Left lung (tissue), 10 donors: ENCODE results near the gene PLA2G2E. TPM values are rescaled to one million over a fixed set of nuclear protein-coding genes. Genes with fewer than 3 reads are reported as not detected.

ENCODE experiments used
- ATAC-seq: fragments of 200-7000 bp; cut with Tn5 transposase; one replicate; pipeline ENCODE4 v1.9.1; 2020; ENCODE audit warnings: moderate library complexity
- DNase-seq, 4 donors: peaks; one replicate each; pipeline ENCODE4 v3.0.0-alpha.2; 2013 to 2020
- H3K27ac ChIP-seq, 2 donors: fragments of 200-600 bp; sonication (generic) in 1 of 2; one replicate each; pipeline versions ENCODE4 v1.5.0 to v1.8.0; 2020 to 2021
- H3K27me3 ChIP-seq, 2 donors: fragments of 200-600 bp; sonication (generic) in 1 of 2; one replicate each; pipeline versions ENCODE4 v1.5.0 to v1.8.0; 2020 to 2021
- H3K36me3 ChIP-seq, 2 donors: fragments of 200-600 bp; sonication (generic) in 1 of 2; one replicate each; pipeline versions ENCODE4 v1.5.0 to v1.8.0; 2020 to 2021
- H3K4me1 ChIP-seq, 2 donors: fragments of 200-600 bp; one replicate each; pipeline ENCODE4 v1.8.0; 2021
- H3K4me3 ChIP-seq, 2 donors: fragments of 200-600 bp; sonication (generic) in 1 of 2; one replicate each; pipeline versions ENCODE4 v1.5.0 to v1.8.0; 2020 to 2021; ENCODE audit warnings: mild to moderate bottlenecking in 1 of 2
- H3K9me3 ChIP-seq, 2 donors: fragments of 200-600 bp; sonication (generic) in 1 of 2; one replicate each; pipeline versions ENCODE4 v1.5.0 to v1.8.0; 2020 to 2021
- intact Hi-C, 2 donors: fragments of 100-400 bp; cut with DNase I; formaldehyde crosslinking; loops; one replicate each; pipeline versions ENCODE4 v1.11.2 to v1.14.2; 2022
- polyA plus RNA-seq, 6 donors: library from polyadenylated mRNA; unstranded; fragments of 120-200 nt; gene quantifications; one replicate each; pipeline ENCODE4 v1.2.1, GENCODE V29; 2013; ENCODE audit not compliant: insufficient read length in 6 of 6
- total RNA-seq, 2 donors: library from RNA; stranded (reverse); fragmentation: NEBNext Ultra II Directional; extraction: Animal tissue kit (Norgen Biotek cat#: 25700); gene quantifications; one replicate each; pipeline ENCODE4 v1.2.1, GENCODE V29; 2021
- TF ChIP-seq, protein P1 (sequence below), 2 donors: fragments of 200-600 bp; sonication (generic) in 1 of 2; IDR thresholded peaks; one replicate each; pipeline versions ENCODE4 v1.5.0 to v1.8.0; 2021; ENCODE audit warnings: antibody characterized with exemption in 2 of 2
- donor health status: DM: no; HTN: yes; CAD: no.
- donor health status: DM: no; HTN: no; CAD: no.

PLA2G2E gene
- total and polyA plus RNA-seq, 8 donors = not detected

GRCh38 chr1:19910650-19911049 is 12.8 kb downstream of the PLA2G2E start:
- no peak overlapping the region for H3K4me3 ChIP-seq
- no peak overlapping the region for H3K27ac ChIP-seq
- no peaks in the 10 kb centered on the region for H3K27me3 ChIP-seq
- no peaks in the 10 kb centered on the region for H3K9me3 ChIP-seq
- intact Hi-C loops = no loop called here
- TF ChIP-seq, protein P1, sequence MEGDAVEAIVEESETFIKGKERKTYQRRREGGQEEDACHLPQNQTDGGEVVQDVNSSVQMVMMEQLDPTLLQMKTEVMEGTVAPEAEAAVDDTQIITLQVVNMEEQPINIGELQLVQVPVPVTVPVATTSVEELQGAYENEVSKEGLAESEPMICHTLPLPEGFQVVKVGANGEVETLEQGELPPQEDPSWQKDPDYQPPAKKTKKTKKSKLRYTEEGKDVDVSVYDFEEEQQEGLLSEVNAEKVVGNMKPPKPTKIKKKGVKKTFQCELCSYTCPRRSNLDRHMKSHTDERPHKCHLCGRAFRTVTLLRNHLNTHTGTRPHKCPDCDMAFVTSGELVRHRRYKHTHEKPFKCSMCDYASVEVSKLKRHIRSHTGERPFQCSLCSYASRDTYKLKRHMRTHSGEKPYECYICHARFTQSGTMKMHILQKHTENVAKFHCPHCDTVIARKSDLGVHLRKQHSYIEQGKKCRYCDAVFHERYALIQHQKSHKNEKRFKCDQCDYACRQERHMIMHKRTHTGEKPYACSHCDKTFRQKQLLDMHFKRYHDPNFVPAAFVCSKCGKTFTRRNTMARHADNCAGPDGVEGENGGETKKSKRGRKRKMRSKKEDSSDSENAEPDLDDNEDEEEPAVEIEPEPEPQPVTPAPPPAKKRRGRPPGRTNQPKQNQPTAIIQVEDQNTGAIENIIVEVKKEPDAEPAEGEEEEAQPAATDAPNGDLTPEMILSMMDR (IDR thresholded peaks at IDR 0.05) = no peak
- no peak for DNase-seq
- peaks cover 0 to 94% of the 10 kb centered on the region in 2 donors for H3K36me3 ChIP-seq
- no peak for ATAC-seq
- no peaks in the 10 kb centered on the region for H3K4me1 ChIP-seq

DNA sequence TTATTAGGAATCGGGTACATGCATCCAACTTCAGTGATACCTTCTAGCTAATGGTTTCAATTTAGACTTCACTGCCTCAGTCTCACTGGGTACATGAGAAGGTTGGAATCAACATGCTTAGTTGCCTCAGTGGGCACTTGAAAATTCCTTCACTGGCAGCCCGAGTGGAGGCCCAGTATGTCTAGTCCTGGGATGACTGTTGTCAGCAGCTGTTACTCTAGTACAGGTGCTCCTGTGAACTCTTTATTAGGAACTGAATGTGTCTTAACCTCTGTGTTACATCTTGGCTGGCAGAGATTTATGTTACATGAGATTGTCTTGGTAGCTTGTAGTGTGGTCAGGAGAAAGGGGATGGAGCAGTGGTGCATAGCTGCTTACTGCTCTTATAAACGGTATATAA is 13.4 kb downstream of the PLA2G2E start:
- no peak for ATAC-seq
- Histone ChIP-seq H3K4me1 (no peaks in the 10 kb centered on the region), H3K4me3 (no peak overlapping the region), H3K27me3 (no peaks in the 10 kb centered on the region), H3K36me3 (peaks cover 0 to 100% of the 10 kb centered on the region in 2 donors), H3K9me3 (no peaks in the 10 kb centered on the region), H3K27ac (no peak overlapping the region)
- DNase-seq = no peak
- TF ChIP-seq, protein P1 (IDR thresholded peaks at IDR 0.05) = no peak
- intact Hi-C loops = no loop called here

GRCh38 chr1:19909392-19909791 is 14.0 kb downstream of the PLA2G2E start:
- no peak for ATAC-seq
- no peaks in the 10 kb centered on the region for H3K27me3 ChIP-seq
- DNase-seq = no peak
- TF ChIP-seq, protein P1 (IDR thresholded peaks at IDR 0.05) = no peak
- no peaks in the 10 kb centered on the region for H3K4me1 ChIP-seq
- peaks cover 0 to 100% of the 10 kb centered on the region in 2 donors for H3K36me3 ChIP-seq
- no peaks in the 10 kb centered on the region for H3K9me3 ChIP-seq
- no peak overlapping the region for H3K4me3 ChIP-seq
- no peak overlapping the region for H3K27ac ChIP-seq
- intact Hi-C loops = no loop called here

GRCh38 chr1:19907456-19907855 is 16.0 kb downstream of the PLA2G2E start:
- TF ChIP-seq, protein P1 (IDR thresholded peaks at IDR 0.05) = no peak
- Histone ChIP-seq H3K36me3 (peaks cover 0 to 97% of the 10 kb centered on the region in 2 donors), H3K27me3 (no peaks in the 10 kb centered on the region), H3K27ac (no peak overlapping the region), H3K9me3 (no peaks in the 10 kb centered on the region), H3K4me1 (no peaks in the 10 kb centered on the region), H3K4me3 (no peak overlapping the region)
- ATAC-seq (no peak), DNase-seq (no peak)
- intact Hi-C loops = no loop called here

DNA sequence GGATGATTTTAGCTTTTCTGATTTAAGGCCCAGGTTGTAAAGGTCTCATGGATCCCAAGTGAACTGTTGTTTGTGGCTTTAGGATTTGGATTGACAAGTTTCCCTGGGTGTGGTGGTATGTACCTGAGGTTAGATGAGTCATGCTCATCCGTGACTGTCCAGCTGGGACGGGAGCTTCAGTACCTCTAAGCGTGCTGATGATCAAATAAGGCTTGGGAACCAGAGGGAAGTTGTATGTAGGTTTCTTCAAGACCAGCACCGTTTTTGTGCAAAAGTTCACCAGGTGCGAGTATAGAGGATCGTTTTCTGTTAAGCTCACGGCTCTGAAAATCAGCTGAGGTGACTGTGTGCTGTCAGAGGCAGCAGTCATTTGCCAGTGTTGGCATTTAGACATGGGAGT is 19.8 kb downstream of the PLA2G2E start:
- TF ChIP-seq, protein P1 (IDR thresholded peaks at IDR 0.05) = no peak
- no peak for ATAC-seq
- Histone ChIP-seq H3K9me3 (no peaks in the 10 kb centered on the region), H3K4me3 (no peak overlapping the region), H3K27ac (no peak overlapping the region), H3K27me3 (no peaks in the 10 kb centered on the region), H3K36me3 (peaks cover 0 to 97% of the 10 kb centered on the region in 2 donors), H3K4me1 (no peaks in the 10 kb centered on the region)
- DNase-seq = no peak
- intact Hi-C loops = no loop called here
